ENCODE data around the gene DYNLT3.

GRCh38 chrX:37854148-37854547 is 6.8 kb upstream of the DYNLT3 start:
- TF ChIP-seq CTCF (IDR thresholded peaks at IDR 0.05 in 8 of 11, conservative IDR thresholded peaks at IDR 0.05 in 3 of 11) (no peak), POLR2A (IDR thresholded peaks at IDR 0.05) (no peak)
